ENCODE data around the gene PLPP6. TPM values are rescaled to one million over a fixed set of nuclear protein-coding genes. Genes with fewer than 3 reads are reported as not detected.

PLPP6 gene
- total RNA-seq, 1 donor from 2014 or later = 6.1 TPM

- FAIRE-seq = no peak
- Histone ChIP-seq H3K4me3 (ENCODE audit: low read depth, low read length) (no peak overlapping the region), H3K27me3 (ENCODE audit: control insufficient read depth, insufficient read depth, low read length) (no peaks in the 10 kb centered on the region), H3K36me3 (ENCODE audit: control insufficient read depth, insufficient read depth, low read length) (peaks cover 5% of the 10 kb centered on the region)
- no peak for DNase-seq (ENCODE audit: low read depth)
- no peak for TF ChIP-seq CTCF (IDR thresholded peaks at IDR 0.05; ENCODE audit: insufficient read depth, low read length, severe bottlenecking)
Observed at GRCh38 chr9:4686584-4686983, 24.5 kb downstream of the PLPP6 start.

GRCh38 chr9:4689021-4689420 lies 26.9 kb downstream of the PLPP6 start:
- DNase-seq (ENCODE audit: low read depth) = no peak
- Histone ChIP-seq H3K27me3 (ENCODE audit: control insufficient read depth, insufficient read depth, low read length) (no peaks in the 10 kb centered on the region), H3K36me3 (ENCODE audit: control insufficient read depth, insufficient read depth, low read length) (peaks cover 6% of the 10 kb centered on the region), H3K4me3 (ENCODE audit: low read depth, low read length) (no peak overlapping the region)
- no peak for TF ChIP-seq CTCF (IDR thresholded peaks at IDR 0.05; ENCODE audit: insufficient read depth, low read length, severe bottlenecking)
- no peak for FAIRE-seq

- Histone ChIP-seq H3K27me3 (ENCODE audit: control insufficient read depth, insufficient read depth, low read length) (no peaks in the 10 kb centered on the region), H3K4me3 (ENCODE audit: low read depth, low read length) (no peak overlapping the region), H3K36me3 (ENCODE audit: control insufficient read depth, insufficient read depth, low read length) (peaks cover 7% of the 10 kb centered on the region)
- TF ChIP-seq CTCF (IDR thresholded peaks at IDR 0.05; ENCODE audit: insufficient read depth, low read length, severe bottlenecking) = no peak
- peak; percentile 56 for DNase-seq (ENCODE audit: low read depth)
- no peak for FAIRE-seq
Observed at GRCh38 chr9:4689687-4690104, 27.6 kb downstream of the PLPP6 start.

- DNase-seq (ENCODE audit: low read depth) (no peak), FAIRE-seq (no peak)
- Histone ChIP-seq H3K36me3 (ENCODE audit: control insufficient read depth, insufficient read depth, low read length) (peaks cover 4% of the 10 kb centered on the region), H3K27me3 (ENCODE audit: control insufficient read depth, insufficient read depth, low read length) (no peaks in the 10 kb centered on the region), H3K4me3 (ENCODE audit: low read depth, low read length) (no peak overlapping the region)
- TF ChIP-seq CTCF (IDR thresholded peaks at IDR 0.05; ENCODE audit: insufficient read depth, low read length, severe bottlenecking) = no peak
Observed at GRCh38 chr9:4690144-4690543, 28.1 kb downstream of the PLPP6 start.

GRCh38 chr9:4691795-4692194 lies 29.7 kb downstream of the PLPP6 start:
- DNase-seq (ENCODE audit: low read depth) (no peak), FAIRE-seq (no peak)
- H3K27me3 ChIP-seq (ENCODE audit: control insufficient read depth, insufficient read depth, low read length) = no peaks in the 10 kb centered on the region
- H3K36me3 ChIP-seq (ENCODE audit: control insufficient read depth, insufficient read depth, low read length) = peaks cover 3% of the 10 kb centered on the region
- H3K4me3 ChIP-seq (ENCODE audit: low read depth, low read length) = no peak overlapping the region
- no peak for TF ChIP-seq CTCF (IDR thresholded peaks at IDR 0.05; ENCODE audit: insufficient read depth, low read length, severe bottlenecking)

GRCh38 chr9:4700091-4700490 lies 38.0 kb downstream of the PLPP6 start:
- no peak for FAIRE-seq
- no peak for DNase-seq (ENCODE audit: low read depth)
- no peaks in the 10 kb centered on the region for H3K27me3 ChIP-seq (ENCODE audit: control insufficient read depth, insufficient read depth, low read length)
- TF ChIP-seq CTCF (IDR thresholded peaks at IDR 0.05; ENCODE audit: insufficient read depth, low read length, severe bottlenecking) = no peak
- peaks cover 3% of the 10 kb centered on the region for H3K36me3 ChIP-seq (ENCODE audit: control insufficient read depth, insufficient read depth, low read length)
- no peak overlapping the region for H3K4me3 ChIP-seq (ENCODE audit: low read depth, low read length)
